Measurements from ENCODE around the gene DNAH7. TPM values are rescaled to one million over a fixed set of nuclear protein-coding genes. Genes with fewer than 3 reads are reported as not detected.

The DNAH7 gene
- total and polyA plus RNA-seq, 2 of the 13 experiments (the other 11 are each of a cell fraction or from before 2014, with no cell fraction given): 0.09 TPM; not detected in 1

DNA sequence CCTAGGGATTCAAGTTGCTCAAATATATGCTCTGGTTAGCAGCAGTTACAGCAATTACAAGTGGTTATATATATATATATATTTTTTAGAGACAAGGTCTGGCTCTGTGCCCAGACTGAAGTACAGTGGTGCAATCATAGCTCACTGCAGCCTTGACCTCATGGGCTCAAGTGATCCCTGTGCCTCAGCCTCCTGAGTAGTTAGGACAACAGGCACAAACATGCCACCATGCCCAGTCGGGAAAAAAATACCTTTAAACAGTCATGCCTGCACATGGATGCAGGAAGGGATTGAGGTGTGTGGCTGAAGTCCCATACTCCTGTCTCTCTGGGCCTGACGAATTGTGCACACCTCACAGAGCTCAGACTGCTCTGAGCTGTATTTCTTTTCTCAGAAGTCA is 19.6 kb upstream of the DNAH7 start (continued):
- TF ChIP-seq, protein P1, sequence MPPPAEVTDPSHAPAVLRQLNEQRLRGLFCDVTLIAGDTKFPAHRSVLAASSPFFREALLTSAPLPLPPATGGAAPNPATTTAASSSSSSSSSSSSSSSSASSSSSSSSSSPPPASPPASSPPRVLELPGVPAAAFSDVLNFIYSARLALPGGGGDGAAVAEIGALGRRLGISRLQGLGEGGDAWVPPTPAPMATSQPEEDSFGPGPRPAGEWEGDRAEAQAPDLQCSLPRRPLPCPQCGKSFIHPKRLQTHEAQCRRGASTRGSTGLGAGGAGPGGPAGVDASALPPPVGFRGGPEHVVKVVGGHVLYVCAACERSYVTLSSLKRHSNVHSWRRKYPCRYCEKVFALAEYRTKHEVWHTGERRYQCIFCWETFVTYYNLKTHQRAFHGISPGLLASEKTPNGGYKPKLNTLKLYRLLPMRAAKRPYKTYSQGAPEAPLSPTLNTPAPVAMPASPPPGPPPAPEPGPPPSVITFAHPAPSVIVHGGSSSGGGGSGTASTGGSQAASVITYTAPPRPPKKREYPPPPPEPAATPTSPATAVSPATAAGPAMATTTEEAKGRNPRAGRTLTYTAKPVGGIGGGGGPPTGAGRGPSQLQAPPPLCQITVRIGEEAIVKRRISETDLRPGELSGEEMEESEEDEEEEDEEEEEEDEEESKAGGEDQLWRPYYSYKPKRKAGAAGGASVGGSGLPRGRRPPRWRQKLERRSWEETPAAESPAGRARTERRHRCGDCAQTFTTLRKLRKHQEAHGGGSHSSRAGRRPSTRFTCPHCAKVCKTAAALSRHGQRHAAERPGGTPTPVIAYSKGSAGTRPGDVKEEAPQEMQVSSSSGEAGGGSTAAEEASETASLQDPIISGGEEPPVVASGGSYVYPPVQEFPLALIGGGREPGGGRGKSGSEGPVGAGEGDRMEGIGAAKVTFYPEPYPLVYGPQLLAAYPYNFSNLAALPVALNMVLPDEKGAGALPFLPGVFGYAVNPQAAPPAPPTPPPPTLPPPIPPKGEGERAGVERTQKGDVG (CRISPR knock-in tag; IDR thresholded peaks at IDR 0.05; ENCODE audit: borderline replicate concordance): no peak
- TF ChIP-seq SMARCC2 (IDR thresholded peaks at IDR 0.05) (no peak), ZNF431 (CRISPR knock-in tag; IDR thresholded peaks at IDR 0.05; ENCODE audit: borderline replicate concordance, low read depth) (no peak), SUZ12 (IDR thresholded peaks at IDR 0.05; ENCODE audit: low read depth, low read length) (no peak), JUNB (CRISPR knock-in tag; IDR thresholded peaks at IDR 0.05; ENCODE audit: borderline replicate concordance) (no peak), ZNF264 (CRISPR knock-in tag; IDR thresholded peaks at IDR 0.05) (0 out of 2 replicates have a peak, but pooled peaks have one; percentile 32), ZNF550 (CRISPR knock-in tag; IDR thresholded peaks at IDR 0.05; ENCODE audit: borderline replicate concordance) (no peak), ZNF337 (CRISPR knock-in tag; IDR thresholded peaks at IDR 0.05; ENCODE audit: borderline replicate concordance, low read depth) (no peak), HOXA3 (CRISPR knock-in tag; IDR thresholded peaks at IDR 0.05) (peak; percentile 48; the same call in 1 of the 2 replicates), ZBTB7A (CRISPR knock-in tag; IDR thresholded peaks at IDR 0.05) (no peak), RFX1 (IDR thresholded peaks at IDR 0.05) (peak; percentile 65; the same call in 1 of the 2 replicates), ZNF329 (CRISPR knock-in tag; IDR thresholded peaks at IDR 0.05; ENCODE audit: low read depth) (no peak), SMAD1 (CRISPR knock-in tag; IDR thresholded peaks at IDR 0.05; ENCODE audit: borderline replicate concordance, low read depth) (no peak)
- TF ChIP-seq, protein P2, sequence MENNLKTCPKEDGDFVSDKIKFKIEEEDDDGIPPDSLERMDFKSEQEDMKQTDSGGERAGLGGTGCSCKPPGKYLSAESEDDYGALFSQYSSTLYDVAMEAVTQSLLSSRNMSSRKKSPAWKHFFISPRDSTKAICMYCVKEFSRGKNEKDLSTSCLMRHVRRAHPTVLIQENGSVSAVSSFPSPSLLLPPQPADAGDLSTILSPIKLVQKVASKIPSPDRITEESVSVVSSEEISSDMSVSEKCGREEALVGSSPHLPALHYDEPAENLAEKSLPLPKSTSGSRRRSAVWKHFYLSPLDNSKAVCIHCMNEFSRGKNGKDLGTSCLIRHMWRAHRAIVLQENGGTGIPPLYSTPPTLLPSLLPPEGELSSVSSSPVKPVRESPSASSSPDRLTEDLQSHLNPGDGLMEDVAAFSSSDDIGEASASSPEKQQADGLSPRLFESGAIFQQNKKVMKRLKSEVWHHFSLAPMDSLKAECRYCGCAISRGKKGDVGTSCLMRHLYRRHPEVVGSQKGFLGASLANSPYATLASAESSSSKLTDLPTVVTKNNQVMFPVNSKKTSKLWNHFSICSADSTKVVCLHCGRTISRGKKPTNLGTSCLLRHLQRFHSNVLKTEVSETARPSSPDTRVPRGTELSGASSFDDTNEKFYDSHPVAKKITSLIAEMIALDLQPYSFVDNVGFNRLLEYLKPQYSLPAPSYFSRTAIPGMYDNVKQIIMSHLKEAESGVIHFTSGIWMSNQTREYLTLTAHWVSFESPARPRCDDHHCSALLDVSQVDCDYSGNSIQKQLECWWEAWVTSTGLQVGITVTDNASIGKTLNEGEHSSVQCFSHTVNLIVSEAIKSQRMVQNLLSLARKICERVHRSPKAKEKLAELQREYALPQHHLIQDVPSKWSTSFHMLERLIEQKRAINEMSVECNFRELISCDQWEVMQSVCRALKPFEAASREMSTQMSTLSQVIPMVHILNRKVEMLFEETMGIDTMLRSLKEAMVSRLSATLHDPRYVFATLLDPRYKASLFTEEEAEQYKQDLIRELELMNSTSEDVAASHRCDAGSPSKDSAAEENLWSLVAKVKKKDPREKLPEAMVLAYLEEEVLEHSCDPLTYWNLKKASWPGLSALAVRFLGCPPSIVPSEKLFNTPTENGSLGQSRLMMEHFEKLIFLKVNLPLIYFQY (CRISPR knock-in tag; IDR thresholded peaks at IDR 0.05; ENCODE audit: borderline replicate concordance): no peak
- TF ChIP-seq, protein P3, sequence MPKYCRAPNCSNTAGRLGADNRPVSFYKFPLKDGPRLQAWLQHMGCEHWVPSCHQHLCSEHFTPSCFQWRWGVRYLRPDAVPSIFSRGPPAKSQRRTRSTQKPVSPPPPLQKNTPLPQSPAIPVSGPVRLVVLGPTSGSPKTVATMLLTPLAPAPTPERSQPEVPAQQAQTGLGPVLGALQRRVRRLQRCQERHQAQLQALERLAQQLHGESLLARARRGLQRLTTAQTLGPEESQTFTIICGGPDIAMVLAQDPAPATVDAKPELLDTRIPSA (CRISPR knock-in tag; IDR thresholded peaks at IDR 0.05; ENCODE audit: borderline replicate concordance): no peak
- TF ChIP-seq, protein P4, sequence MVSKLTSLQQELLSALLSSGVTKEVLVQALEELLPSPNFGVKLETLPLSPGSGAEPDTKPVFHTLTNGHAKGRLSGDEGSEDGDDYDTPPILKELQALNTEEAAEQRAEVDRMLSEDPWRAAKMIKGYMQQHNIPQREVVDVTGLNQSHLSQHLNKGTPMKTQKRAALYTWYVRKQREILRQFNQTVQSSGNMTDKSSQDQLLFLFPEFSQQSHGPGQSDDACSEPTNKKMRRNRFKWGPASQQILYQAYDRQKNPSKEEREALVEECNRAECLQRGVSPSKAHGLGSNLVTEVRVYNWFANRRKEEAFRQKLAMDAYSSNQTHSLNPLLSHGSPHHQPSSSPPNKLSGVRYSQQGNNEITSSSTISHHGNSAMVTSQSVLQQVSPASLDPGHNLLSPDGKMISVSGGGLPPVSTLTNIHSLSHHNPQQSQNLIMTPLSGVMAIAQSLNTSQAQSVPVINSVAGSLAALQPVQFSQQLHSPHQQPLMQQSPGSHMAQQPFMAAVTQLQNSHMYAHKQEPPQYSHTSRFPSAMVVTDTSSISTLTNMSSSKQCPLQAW (CRISPR knock-in tag; IDR thresholded peaks at IDR 0.05): no peak
- TF ChIP-seq, protein P5, sequence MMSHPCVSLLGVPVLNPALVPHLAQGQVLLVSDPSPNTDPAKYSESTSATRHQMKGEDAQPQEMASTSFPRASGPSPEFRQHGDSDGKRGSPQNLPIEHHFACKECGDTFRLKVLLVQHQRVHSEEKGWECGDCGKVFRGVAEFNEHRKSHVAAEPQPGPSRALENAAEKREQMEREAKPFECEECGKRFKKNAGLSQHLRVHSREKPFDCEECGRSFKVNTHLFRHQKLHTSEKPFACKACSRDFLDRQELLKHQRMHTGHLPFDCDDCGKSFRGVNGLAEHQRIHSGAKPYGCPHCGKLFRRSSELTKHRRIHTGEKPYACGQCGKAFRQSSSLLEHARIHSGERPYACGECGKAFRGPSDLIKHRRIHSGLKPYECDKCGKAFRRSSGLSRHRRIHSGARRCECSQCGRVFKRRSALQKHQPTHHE (CRISPR knock-in tag; IDR thresholded peaks at IDR 0.05; ENCODE audit: borderline replicate concordance): no peak
- TF ChIP-seq, protein P6, sequence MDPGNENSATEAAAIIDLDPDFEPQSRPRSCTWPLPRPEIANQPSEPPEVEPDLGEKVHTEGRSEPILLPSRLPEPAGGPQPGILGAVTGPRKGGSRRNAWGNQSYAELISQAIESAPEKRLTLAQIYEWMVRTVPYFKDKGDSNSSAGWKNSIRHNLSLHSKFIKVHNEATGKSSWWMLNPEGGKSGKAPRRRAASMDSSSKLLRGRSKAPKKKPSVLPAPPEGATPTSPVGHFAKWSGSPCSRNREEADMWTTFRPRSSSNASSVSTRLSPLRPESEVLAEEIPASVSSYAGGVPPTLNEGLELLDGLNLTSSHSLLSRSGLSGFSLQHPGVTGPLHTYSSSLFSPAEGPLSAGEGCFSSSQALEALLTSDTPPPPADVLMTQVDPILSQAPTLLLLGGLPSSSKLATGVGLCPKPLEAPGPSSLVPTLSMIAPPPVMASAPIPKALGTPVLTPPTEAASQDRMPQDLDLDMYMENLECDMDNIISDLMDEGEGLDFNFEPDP (CRISPR knock-in tag; conservative IDR thresholded peaks at IDR 0.05): no peak

All from HepG2 (cell line).